HG03039 (cell line): ENCODE data around the gene ITGA2.

ENCODE experiments used
- ATAC-seq: cut with Tn5 transposase; IDR thresholded peaks from one replicate; pipeline ENCODE4 v1.9.1; 2021; ENCODE audit warnings: mild to moderate bottlenecking, moderate library complexity; ENCODE audit not compliant: unreplicated experiment

The ITGA2 gene

GRCh38 chr5:53017383-53017782, 28.2 kb downstream of the ITGA2 start:
- no peak for ATAC-seq

DNA sequence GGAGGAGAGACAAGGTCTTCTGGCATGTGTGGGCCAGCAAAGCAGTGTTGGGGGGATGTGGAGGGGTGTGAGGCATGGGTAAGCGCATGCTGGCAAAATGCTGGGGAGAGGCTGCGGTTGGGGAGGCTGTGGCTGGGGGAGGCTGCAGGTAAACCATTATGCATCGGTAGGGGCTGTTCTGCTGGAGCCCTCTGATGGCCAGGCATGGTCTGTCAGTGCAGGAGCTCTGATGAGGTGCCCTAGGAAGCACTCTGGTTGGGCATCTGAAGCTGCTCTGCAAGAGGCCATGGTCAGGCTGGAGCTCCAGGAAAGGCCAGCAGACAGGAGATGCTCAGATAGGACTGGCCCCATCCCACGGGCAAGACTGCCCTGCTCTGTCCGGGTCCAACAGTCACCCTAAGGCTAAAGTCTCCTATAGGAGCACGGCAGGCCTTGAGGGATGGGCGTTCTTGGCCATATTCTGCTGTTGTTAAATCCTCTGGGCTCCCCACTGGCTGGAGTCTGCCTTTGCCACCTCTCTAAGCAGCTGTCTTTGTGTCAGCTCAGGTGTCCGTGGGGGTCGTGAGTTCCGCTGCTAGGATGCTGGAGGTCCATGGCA, 28.7 kb downstream of the ITGA2 start:
- no peak for ATAC-seq

DNA sequence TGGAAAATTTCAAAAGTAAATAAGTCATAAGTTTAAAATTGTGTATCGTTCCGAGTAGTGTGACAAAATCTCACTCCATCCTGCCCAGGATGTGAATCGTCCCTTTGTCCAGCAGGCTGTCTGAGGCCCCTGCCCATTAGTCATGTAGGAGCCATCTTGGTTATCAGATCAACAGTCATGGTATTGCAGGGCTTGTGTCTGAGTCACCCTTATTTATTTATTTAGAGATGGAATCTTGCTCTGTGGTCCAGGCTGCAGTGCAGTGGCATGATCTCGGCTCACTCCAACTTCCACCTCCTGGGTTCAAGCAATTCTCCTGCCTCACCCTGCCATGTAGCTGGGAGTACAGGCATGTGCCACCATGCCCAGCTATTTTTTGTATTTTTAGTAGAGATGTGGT, 30.2 kb downstream of the ITGA2 start:
- ATAC-seq = no peak

DNA sequence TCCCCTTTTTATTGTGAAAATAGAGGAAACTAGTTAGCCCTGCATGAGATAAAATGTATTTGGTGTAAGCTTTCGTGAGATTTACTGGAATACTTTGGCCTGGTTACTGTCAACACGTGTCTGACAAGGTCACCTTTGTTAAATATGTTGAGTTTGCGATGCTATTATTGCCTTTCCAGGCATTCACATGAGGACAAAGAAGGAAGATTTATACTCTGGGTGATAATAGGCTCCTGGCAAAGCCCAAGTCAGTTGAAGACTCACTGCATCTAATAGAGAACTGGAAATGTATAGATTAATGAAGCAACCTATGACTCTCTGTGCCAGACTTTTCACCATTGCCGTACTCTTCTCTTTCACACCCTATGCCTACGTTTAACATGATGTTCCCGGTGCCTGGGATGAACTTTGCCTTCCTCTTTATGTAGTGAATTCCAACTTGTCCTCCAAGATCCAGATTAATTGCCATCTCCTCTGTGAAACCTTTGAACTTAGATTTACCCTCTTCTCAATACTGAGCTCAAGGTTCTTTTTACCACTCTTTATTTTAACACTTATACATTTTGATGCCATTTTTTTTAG, 33.9 kb downstream of the ITGA2 start:
- ATAC-seq = no peak

DNA sequence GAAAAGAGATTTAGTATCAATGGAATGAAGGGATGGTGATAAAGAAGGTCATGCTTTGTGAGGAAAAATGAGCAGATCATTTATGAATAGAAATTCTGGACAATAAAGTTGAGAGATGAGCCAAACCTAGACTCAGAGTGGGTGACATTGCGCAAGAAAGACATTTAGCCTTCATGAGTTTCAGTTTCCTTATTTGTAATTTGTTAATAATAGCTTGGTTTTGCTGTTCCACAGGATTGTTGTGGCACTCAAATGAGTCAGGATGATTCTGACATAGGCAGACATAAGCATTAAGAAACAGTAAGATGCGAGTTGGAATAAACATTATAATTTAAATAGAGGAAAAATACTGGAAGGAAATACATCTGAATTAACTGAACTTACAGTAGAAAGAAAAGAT, 34.8 kb downstream of the ITGA2 start:
- peak; percentile 98 for ATAC-seq

DNA sequence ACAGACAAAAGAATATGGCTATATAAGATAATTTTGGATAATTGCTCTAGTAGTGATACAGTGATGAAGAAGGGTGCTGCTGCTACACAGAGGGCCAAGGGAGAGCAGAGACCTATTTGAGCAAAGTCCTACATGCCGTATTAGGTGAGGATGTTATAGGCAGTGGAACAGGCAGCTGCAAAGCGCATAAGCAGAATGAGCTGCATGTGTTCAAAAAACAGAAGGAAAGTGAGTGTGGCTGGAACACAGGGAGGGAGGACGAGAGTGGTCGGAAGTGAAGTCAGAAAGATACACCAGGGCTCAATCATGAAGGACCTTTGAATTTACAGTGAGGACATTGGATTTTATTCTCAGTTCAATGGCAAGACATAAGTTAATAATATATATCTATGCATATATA, 35.4 kb downstream of the ITGA2 start:
- ATAC-seq = no peak

DNA sequence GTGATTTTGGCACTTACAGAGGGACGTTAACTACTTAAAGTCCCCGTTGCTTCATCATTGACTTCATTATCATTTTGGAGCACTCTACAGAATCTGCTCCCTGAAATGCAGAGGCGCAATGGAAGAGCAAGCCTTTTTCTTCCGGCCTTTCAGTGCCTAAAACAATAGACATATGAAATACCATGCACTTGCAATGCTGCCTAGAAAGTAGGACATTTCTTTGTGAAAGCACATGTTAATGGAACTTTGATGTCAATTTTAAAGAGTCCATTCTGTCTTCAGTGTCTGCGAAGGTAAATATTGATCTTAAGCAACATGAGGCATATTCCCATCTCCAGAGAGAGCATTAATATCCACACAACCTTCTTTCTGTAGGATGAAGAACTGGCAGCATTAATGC, 36.3 kb downstream of the ITGA2 start:
- ATAC-seq = no peak

GRCh38 chr5:53027913-53028312, 38.8 kb downstream of the ITGA2 start:
- no peak for ATAC-seq

DNA sequence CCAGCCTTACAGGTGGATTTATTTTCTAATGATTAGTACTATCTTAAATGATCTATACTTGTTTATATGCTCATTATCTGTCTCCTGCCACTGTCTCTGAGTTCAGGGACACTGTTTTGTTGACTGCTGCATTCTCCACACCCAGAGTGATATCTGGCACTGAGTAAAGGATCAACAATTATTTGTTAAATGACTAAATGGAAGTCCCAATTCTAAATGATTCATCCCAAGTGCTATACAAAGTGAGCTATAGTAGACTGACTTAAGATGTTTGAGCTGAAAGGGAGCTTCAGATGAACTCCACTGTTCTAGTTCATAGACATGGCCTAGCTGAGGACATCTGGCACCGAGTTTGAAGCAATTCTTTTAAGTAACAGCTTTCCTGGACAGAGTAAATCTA, 40.5 kb downstream of the ITGA2 start:
- ATAC-seq = no peak

DNA sequence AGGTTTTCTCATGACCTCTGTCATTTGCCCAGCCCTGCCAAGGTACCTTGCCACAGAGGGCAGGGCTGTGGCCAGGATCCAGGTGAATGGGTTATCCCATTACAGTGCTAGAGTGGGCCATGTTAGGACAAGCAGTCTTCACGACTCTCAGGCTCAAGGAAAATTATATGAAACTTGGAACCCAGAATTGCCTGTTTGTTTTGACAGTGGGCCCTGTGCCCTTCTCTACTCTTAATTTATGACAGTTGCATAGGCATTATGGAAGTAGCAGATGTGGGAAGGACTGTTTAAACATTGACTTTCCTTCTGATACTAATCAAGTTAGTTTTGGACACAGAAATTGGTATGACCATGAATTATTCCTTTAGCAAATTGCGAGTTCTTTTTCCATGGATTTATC, 41.7 kb downstream of the ITGA2 start:
- no peak for ATAC-seq

DNA sequence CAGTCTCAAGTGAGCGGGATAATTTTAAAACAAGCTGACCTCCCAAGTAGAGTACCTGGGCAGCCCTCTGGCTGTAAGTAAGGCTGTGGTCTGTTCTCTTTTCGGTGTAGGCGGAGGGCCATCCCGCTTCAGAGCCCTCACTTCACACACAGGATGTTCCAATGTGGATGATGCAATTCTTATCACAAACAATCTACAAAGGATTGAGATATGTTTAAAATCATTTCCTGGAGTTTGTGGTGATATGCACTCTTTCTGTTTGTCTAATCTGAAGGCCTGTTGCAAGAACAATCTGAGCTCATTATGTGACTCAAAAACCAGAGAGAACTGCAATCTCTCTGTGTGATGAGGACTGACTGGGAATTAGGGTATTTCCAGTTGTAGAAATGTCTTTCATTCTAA, 42.5 kb downstream of the ITGA2 start:
- ATAC-seq = no peak

DNA sequence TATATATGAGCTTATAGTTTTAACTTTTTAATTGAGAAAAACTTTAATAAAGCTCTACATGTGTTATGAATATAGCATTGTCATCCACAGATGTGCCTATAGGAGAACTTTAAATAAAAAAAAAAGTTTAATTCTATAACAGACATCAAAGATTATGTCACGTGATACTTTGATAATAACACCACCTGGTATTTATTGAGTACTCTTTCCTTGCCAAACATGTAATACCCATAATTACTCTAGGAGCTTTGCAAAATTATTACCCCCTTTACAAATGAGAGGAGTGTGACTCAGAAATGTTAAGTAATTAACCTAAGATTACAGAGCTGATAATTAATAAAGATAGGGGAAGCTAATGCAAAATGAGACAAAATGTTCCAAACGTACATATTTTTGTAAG, 43.0 kb downstream of the ITGA2 start:
- no peak for ATAC-seq

GRCh38 chr5:53034832-53035231, 45.7 kb downstream of the ITGA2 start:
- ATAC-seq = no peak

- ATAC-seq = no peak
Observed at GRCh38 chr5:53035868-53036381, 46.8 kb downstream of the ITGA2 start.

GRCh38 chr5:53037141-53037859, 48.1 kb downstream of the ITGA2 start:
- no peak for ATAC-seq

DNA sequence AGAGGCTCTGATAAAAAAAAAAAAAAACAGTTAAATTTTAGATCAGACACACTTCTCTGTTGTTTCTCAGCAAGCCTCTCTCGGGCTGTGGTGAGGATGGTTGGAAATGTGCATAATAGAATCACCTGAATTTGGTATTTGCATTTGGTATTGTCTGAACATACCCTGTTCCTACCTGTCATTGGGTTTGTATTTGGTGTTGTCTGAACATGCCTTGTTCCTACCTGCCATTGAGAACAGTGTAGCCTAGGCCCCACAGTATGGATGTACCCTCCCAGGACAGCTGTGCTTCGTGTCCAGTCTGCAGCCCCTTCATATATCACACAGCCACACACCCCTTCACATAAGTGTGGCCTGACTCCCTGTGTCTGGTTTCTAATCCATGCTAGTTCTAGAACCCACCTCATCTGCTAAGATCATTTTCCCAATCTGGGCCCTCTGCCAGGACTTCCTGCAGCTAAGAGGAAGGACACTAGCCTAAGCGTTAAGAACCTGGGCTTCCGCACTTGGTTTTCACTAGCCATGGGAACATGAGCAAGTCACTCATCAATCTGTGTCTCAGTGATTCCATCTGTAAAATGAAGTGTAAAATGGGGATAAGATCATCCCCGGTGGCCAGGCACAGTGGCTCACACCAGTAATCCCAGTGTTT, 49.2 kb downstream of the ITGA2 start:
- ATAC-seq = no peak

DNA sequence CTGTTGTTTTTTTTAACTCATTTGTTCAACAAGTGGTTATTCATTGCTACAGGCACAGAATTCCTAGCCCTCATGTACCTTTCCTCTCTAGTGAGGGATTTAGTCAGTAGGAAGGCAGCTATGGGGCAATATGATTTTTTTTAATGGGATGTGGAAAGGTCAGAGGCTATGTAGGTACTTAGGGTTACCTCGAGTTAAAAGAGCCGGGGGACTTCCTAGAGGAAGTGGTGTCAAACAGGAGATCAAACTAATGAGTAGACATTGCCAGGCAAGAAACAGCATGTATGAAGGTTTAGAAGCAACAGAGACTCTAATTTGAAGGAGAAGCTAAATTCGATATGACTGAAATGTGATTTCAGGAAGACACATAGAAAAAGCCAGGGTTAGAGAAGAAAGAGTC, 50.7 kb downstream of the ITGA2 start:
- ATAC-seq = no peak

- peak; percentile 99 for ATAC-seq
Observed at GRCh38 chr5:53041071-53041692, 52.0 kb downstream of the ITGA2 start.

- ATAC-seq = no peak
Observed at GRCh38 chr5:53041740-53042139, 52.6 kb downstream of the ITGA2 start.

- ATAC-seq = no peak
Observed at GRCh38 chr5:53045263-53045662, 56.1 kb downstream of the ITGA2 start.

GRCh38 chr5:53048248-53048647, 59.1 kb downstream of the ITGA2 start:
- no peak for ATAC-seq
